Esophagus muscularis mucosa (tissue), 4 donors: Measurements from ENCODE around the gene HUWE1.

ENCODE experiments used
- EP300 ChIP-seq: sonication (generic); formaldehyde crosslinking; IDR thresholded peaks from one replicate; pipeline ENCODE4 v1.6.1; 2017; ENCODE audit warnings: antibody characterized with exemption
- POLR2A ChIP-seq: fragments of 450-650 bp; IDR thresholded peaks from one replicate; pipeline ENCODE4 v1.6.1; 2017; ENCODE audit warnings: antibody characterized with exemption, moderate library complexity, mild to moderate bottlenecking, low read depth
- POLR2AphosphoS5 ChIP-seq, 2 donors: sonication (generic); formaldehyde crosslinking; IDR thresholded peaks; one replicate each; pipeline ENCODE4 v1.6.1; 2017; ENCODE audit warnings: antibody characterized with exemption in 2 of 2
- TF ChIP-seq, protein P1 (sequence below), 3 experiments: fragments of 200-600 bp in 2 of 3; fragments of 450-650 bp in 1 of 3; sonication (generic) in 2 of 3; IDR thresholded peaks; one replicate each; pipeline ENCODE4 v1.5.1; 2017 to 2019; ENCODE audit warnings: antibody characterized with exemption in 3 of 3, mild to moderate bottlenecking in 2 of 3, moderate library complexity in 1 of 3

GRCh38 chrX:53483416-53483815 lies 203.1 kb downstream of the HUWE1 start:
- TF ChIP-seq EP300 (no peak), POLR2A (no peak), POLR2AphosphoS5 (IDR thresholded peaks at IDR 0.05) (no peak)
- TF ChIP-seq, protein P1, sequence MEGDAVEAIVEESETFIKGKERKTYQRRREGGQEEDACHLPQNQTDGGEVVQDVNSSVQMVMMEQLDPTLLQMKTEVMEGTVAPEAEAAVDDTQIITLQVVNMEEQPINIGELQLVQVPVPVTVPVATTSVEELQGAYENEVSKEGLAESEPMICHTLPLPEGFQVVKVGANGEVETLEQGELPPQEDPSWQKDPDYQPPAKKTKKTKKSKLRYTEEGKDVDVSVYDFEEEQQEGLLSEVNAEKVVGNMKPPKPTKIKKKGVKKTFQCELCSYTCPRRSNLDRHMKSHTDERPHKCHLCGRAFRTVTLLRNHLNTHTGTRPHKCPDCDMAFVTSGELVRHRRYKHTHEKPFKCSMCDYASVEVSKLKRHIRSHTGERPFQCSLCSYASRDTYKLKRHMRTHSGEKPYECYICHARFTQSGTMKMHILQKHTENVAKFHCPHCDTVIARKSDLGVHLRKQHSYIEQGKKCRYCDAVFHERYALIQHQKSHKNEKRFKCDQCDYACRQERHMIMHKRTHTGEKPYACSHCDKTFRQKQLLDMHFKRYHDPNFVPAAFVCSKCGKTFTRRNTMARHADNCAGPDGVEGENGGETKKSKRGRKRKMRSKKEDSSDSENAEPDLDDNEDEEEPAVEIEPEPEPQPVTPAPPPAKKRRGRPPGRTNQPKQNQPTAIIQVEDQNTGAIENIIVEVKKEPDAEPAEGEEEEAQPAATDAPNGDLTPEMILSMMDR (IDR thresholded peaks at IDR 0.05) = no peak
